Measurements from ENCODE around the gene COL23A1. TPM values are rescaled to one million over a fixed set of nuclear protein-coding genes. Genes with fewer than 3 reads are reported as not detected.
A peak's percentile ranks its signal among the peaks of the same experiment; 100 is the strongest.

The COL23A1 gene
- total RNA-seq, 4 donors from 2014 or later = 0.93 to 4.6 (median 2.4) TPM

DNA sequence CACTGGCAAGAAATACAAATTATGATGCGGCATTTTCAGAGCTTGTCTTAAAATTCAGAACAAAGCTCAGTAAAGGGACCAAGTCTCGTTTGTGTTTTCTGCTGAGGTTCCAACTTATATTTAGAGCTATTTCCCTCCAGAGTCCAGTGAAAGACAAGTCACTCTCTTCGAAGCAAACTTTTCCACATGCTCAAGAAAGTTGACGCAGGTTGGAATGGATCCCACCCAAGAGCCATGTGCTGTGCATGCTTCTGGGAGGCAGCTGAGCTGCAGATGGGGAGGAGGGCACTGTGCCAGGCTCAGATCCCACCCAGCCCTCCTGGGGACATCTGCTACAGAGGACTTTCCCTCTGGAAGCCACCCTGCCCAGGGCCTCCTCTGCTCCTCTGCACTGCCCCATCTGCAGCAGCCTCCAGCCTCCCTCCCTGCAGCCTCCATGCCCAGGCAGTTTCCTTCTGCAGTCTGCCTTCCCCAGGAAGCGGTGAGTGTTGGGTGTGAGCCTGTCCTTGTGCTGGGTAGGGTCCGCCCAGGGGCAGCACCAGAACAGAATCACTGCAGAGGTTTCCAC is 75.3 kb downstream of the COL23A1 start:
- H3K27me3 ChIP-seq = no peaks in the 10 kb centered on the region
- 70 to 76% methylated on average over 5 of the region's 6 CpGs for WGBS, 2 donors (ENCODE audit: low coverage in 1 of 2)
- no peak overlapping the region for H3K27ac ChIP-seq
- no peak for TF ChIP-seq EP300 (IDR thresholded peaks at IDR 0.05)
- TF ChIP-seq POLR2A (IDR thresholded peaks at IDR 0.05) = no peak
- no peak for TF ChIP-seq POLR2AphosphoS5 (IDR thresholded peaks at IDR 0.05)
- TF ChIP-seq, protein P1, sequence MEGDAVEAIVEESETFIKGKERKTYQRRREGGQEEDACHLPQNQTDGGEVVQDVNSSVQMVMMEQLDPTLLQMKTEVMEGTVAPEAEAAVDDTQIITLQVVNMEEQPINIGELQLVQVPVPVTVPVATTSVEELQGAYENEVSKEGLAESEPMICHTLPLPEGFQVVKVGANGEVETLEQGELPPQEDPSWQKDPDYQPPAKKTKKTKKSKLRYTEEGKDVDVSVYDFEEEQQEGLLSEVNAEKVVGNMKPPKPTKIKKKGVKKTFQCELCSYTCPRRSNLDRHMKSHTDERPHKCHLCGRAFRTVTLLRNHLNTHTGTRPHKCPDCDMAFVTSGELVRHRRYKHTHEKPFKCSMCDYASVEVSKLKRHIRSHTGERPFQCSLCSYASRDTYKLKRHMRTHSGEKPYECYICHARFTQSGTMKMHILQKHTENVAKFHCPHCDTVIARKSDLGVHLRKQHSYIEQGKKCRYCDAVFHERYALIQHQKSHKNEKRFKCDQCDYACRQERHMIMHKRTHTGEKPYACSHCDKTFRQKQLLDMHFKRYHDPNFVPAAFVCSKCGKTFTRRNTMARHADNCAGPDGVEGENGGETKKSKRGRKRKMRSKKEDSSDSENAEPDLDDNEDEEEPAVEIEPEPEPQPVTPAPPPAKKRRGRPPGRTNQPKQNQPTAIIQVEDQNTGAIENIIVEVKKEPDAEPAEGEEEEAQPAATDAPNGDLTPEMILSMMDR (IDR thresholded peaks at IDR 0.05) = no peak
- no peaks in the 10 kb centered on the region for H3K4me1 ChIP-seq
- ATAC-seq = no peak
- H3K36me3 ChIP-seq = no peaks in the 10 kb centered on the region
- H3K4me3 ChIP-seq = no peak overlapping the region
- peaks cover 0 to 22% (median 0%) of the 10 kb centered on the region in 3 donors for H3K9me3 ChIP-seq

DNA sequence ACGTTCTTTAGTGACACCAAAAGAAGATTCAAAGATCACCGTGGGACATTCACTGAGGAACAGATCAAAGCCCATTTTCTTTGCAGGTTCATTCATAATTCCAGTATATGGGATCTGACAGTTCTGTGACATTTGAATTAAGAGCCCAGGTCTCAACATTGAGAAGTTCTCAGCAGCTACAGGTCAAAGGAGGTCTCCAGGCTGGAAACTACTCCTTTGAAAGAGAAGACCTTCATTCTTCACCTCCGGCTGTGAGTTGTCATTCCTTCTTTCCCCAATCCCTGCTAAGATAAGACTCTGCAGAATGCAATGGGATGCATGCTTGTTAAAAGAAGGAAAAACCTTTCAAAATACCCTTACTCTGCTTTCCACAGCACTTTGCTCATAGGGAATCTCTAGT is 79.0 kb downstream of the COL23A1 start:
- 61 to 75% methylated on average over 3 of the region's 3 CpGs for WGBS, 2 donors (ENCODE audit: low coverage in 1 of 2)
- TF ChIP-seq EP300 (IDR thresholded peaks at IDR 0.05) (no peak), POLR2AphosphoS5 (IDR thresholded peaks at IDR 0.05) (no peak), POLR2A (IDR thresholded peaks at IDR 0.05) (no peak)
- TF ChIP-seq, protein P1 (IDR thresholded peaks at IDR 0.05) = no peak
- Histone ChIP-seq H3K27me3 (no peaks in the 10 kb centered on the region), H3K4me1 (peaks cover 0 to 14% (median 0%) of the 10 kb centered on the region in 3 donors), H3K27ac (no peak overlapping the region), H3K4me3 (no peak overlapping the region), H3K9me3 (peaks cover 0 to 22% (median 0%) of the 10 kb centered on the region in 3 donors), H3K36me3 (no peaks in the 10 kb centered on the region)
- ATAC-seq = no peak

DNA sequence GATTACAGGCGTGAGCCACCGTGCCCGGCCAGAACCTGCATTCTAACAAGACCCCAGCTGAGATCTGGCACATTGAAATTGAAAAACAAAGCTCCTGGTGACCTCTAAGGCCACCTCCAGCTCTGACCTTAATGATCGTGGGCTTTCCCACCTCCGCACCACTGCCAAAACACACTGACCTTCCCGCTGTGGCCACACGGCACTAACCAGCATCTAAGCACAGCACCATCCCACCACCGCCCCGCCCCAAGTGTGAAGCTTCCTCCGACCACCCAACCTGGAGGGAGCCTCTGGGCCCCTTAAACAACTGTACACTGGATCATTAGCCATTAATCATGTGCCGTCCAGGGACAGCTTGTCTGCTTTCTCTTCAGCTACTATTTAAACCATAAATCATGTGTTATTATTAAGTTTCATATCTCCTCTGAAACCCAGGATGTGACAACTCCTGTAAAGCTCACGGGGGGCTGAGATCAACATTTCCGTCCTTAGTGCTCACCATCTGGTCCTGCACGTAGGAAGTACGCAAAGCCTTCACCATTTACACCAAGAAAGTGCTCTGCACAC is 80.6 kb downstream of the COL23A1 start:
- WGBS, 2 donors (ENCODE audit: low coverage in 1 of 2) = 77 to 81% methylated on average over 11 to 14 of the region's 15 CpGs
- no peaks in the 10 kb centered on the region for H3K27me3 ChIP-seq
- no peak overlapping the region for H3K4me3 ChIP-seq
- peak overlapping the region in 1 of 4 donors; percentile 49 for H3K27ac ChIP-seq
- no peak for ATAC-seq
- TF ChIP-seq EP300 (IDR thresholded peaks at IDR 0.05) (no peak), POLR2AphosphoS5 (IDR thresholded peaks at IDR 0.05) (no peak), POLR2A (IDR thresholded peaks at IDR 0.05) (no peak)
- TF ChIP-seq, protein P1 (IDR thresholded peaks at IDR 0.05) = no peak
- H3K36me3 ChIP-seq = no peaks in the 10 kb centered on the region
- peaks cover 0 to 14% (median 0%) of the 10 kb centered on the region in 3 donors for H3K4me1 ChIP-seq
- peaks cover 0 to 20% (median 0%) of the 10 kb centered on the region in 3 donors for H3K9me3 ChIP-seq

DNA sequence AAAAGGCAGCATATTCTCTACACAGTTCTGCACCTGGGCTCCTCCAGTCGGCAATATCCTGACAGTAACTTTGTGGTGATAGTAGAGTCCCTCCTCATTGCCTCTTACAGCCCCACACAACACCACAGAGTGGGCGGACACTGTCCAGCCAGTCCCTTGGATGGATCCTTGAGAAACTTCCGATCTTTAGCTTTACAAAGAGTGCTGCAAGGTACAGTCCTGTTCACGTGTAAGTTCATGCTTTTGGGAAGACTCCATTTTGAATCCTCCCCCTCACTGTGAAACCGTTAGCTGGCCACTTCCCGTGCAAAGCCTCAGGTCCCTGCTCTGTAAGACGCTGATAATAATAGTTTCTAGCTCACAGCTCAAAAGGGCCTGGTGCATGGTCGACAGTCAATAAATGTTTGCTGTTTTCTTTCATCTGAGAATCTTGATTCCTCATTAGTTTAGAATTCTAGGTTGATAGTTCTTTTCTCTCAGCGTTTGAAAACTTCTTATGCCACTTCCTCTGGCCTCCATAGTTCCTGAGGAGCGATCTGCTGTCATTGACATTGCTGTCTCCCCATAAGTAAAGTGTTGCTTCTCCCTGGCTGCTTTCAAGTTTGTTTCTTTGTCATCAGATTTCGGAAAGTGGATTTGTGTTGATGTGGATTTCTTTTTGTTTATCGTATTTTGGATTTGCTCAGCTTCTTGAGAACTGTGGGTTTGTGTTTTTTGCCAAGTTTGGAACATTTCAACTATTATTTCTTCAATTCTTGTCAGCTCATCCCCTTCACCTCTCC is 82.9 kb downstream of the COL23A1 start:
- TF ChIP-seq POLR2AphosphoS5 (IDR thresholded peaks at IDR 0.05) = no peak
- TF ChIP-seq EP300 (IDR thresholded peaks at IDR 0.05) = no peak
- no peak for TF ChIP-seq POLR2A (IDR thresholded peaks at IDR 0.05)
- TF ChIP-seq, protein P1 (IDR thresholded peaks at IDR 0.05) = no peak
- no peak for ATAC-seq
- Histone ChIP-seq H3K27me3 (no peaks in the 10 kb centered on the region), H3K27ac (no peak overlapping the region), H3K36me3 (no peaks in the 10 kb centered on the region), H3K9me3 (no peaks in the 10 kb centered on the region), H3K4me1 (peaks cover 0 to 14% (median 0%) of the 10 kb centered on the region in 3 donors), H3K4me3 (no peak overlapping the region)
- WGBS, 2 donors (ENCODE audit: low coverage in 1 of 2) = 89 to 95% methylated on average over 10 to 11 of the region's 12 CpGs

Data from gastroesophageal sphincter (tissue), 4 donors.